GM19324 (cell line): ENCODE measurements around the gene GRAMD1B.
A peak's percentile ranks its signal among the peaks of the same experiment; 100 is the strongest.

Experiments
- ATAC-seq: cut with Tn5 transposase; IDR thresholded peaks from one replicate; pipeline ENCODE4 v1.9.1; 2021; ENCODE audit warnings: mild to moderate bottlenecking, moderate library complexity; ENCODE audit not compliant: unreplicated experiment, low FRiP score

The GRAMD1B gene

GRCh38 chr11:123580557-123581275 is 150.6 kb downstream of the GRAMD1B start:
- peak; percentile 73 for ATAC-seq

GRCh38 chr11:123581651-123582399 is 151.8 kb downstream of the GRAMD1B start:
- no peak for ATAC-seq

- ATAC-seq, result no peak
Measured at GRCh38 chr11:123582992-123583504, 153.0 kb downstream of the GRAMD1B start.

- no peak for ATAC-seq
Measured at GRCh38 chr11:123584186-123584585, 154.1 kb downstream of the GRAMD1B start.

- ATAC-seq, result no peak
Measured at GRCh38 chr11:123584737-123585136, 154.7 kb downstream of the GRAMD1B start.

- no peak for ATAC-seq
Measured at GRCh38 chr11:123585206-123585605, 155.1 kb downstream of the GRAMD1B start.

- no peak for ATAC-seq
Measured at GRCh38 chr11:123585706-123586105, 155.6 kb downstream of the GRAMD1B start.

GRCh38 chr11:123586568-123586967 is 156.5 kb downstream of the GRAMD1B start:
- ATAC-seq, result no peak

GRCh38 chr11:123587044-123587443 is 157.0 kb downstream of the GRAMD1B start:
- no peak for ATAC-seq

- no peak for ATAC-seq
Measured at GRCh38 chr11:123587559-123587958, 157.5 kb downstream of the GRAMD1B start.

- no peak for ATAC-seq
Measured at GRCh38 chr11:123588117-123588863, 158.2 kb downstream of the GRAMD1B start.

GRCh38 chr11:123588864-123589262 is 158.8 kb downstream of the GRAMD1B start:
- ATAC-seq, result no peak

- no peak for ATAC-seq
Measured at GRCh38 chr11:123590296-123590912, 160.3 kb downstream of the GRAMD1B start.

- ATAC-seq, result no peak
Measured at GRCh38 chr11:123593570-123593969, 163.5 kb downstream of the GRAMD1B start.

- no peak for ATAC-seq
Measured at GRCh38 chr11:123594188-123594901, 164.3 kb downstream of the GRAMD1B start.

- no peak for ATAC-seq
Measured at GRCh38 chr11:123594921-123595320, 164.9 kb downstream of the GRAMD1B start.

- no peak for ATAC-seq
Measured at GRCh38 chr11:123597859-123598258, 167.8 kb downstream of the GRAMD1B start.

- no peak for ATAC-seq
Measured at GRCh38 chr11:123601136-123601535, 171.1 kb downstream of the GRAMD1B start.

- ATAC-seq, result no peak
Measured at GRCh38 chr11:123601743-123602142, 171.7 kb downstream of the GRAMD1B start.

- ATAC-seq, result no peak
Measured at GRCh38 chr11:123603666-123604065, 173.6 kb downstream of the GRAMD1B start.
